ENCODE data around the gene STRBP. TPM values are rescaled to one million over a fixed set of nuclear protein-coding genes. Genes with fewer than 3 reads are reported as not detected.

STRBP gene
- total and polyA plus RNA-seq, 2 of the 4 experiments (the other 2 are of a cell fraction), result 2.1 to 2.5 TPM

GRCh38 chr9:123299558-123300126, 31.3 kb upstream of the STRBP start:
- ChIA-PET POLR2A (ENCODE audit: unreplicated experiment) (interaction anchor here (0.5 kb wide), 1 partner anchor 29 kb away, joined by 4 read pairs; no protein-coding TSS in a partner anchor), CTCF (no interaction called here)
- no peak for DNase-seq
- H4K8ac ChIP-seq (ENCODE audit: low read depth in 2 of 2, low read length in 2 of 2), result no peak overlapping the region
- no peaks in the 10 kb centered on the region for H3K9me3 ChIP-seq (ENCODE audit: control insufficient read depth, insufficient read depth, low read length)
- no TSS peak for BruUV-seq (replicated peaks)
- no peak overlapping the region for H4K5ac ChIP-seq (ENCODE audit: low read depth, low read length)
- 78% methylated on average over 2 of the region's 10 CpGs; no CpG with 5 or more reads in 1 of the 2 experiments for WGBS, 2 experiments (ENCODE audit: extremely low coverage in 2 of 2, insufficient read length in 1 of 2)
- H2AK5ac ChIP-seq (ENCODE audit: low read depth, low read length), result no peak overlapping the region
- H3K4me2 ChIP-seq (ENCODE audit: low read depth, low read length), result no peak overlapping the region
- H2AK9ac ChIP-seq (replicated peaks; ENCODE audit: low read depth, low read length, poor library complexity), result no peak overlapping the region
- no peaks in the 10 kb centered on the region for H3K36me3 ChIP-seq (ENCODE audit: control insufficient read depth, insufficient read depth, low read length)
- intact Hi-C loops (cut with micrococcal nuclease) (no loop called here), in situ Hi-C loops (cut with MboI; ENCODE audit: low sequenced_read_pairs) (no loop called here), dilution Hi-C loops (cut with HindIII; ENCODE audit: low sequenced_read_pairs, unreplicated experiment) (no loop called here)
- H3K4me3 ChIP-seq (ENCODE audit: insufficient read depth, low read depth, low read length), result no peak overlapping the region
- H4K20me1 ChIP-seq (ENCODE audit: insufficient read depth, low read length), result no peaks in the 10 kb centered on the region
- H4K91ac ChIP-seq (ENCODE audit: insufficient read depth, low read depth, low read length), result no peak overlapping the region
- H3K18ac ChIP-seq (ENCODE audit: low read depth, low read length), result no peak overlapping the region
- no peaks in the 10 kb centered on the region for H3K9me1 ChIP-seq (ENCODE audit: insufficient read depth, low read length)
- no peak overlapping the region for H3K56ac ChIP-seq (ENCODE audit: extremely low read depth, insufficient read depth, low read length)
- H3K23ac ChIP-seq (ENCODE audit: low read depth, low read length), result no peak overlapping the region
- ATAC-seq (ENCODE audit: low read depth), result no peak
- H3K27ac ChIP-seq (ENCODE audit: insufficient read depth, low read length), result no peak overlapping the region
- H2BK5ac ChIP-seq (ENCODE audit: low read depth, low read length, poor library complexity, severe bottlenecking), result no peak overlapping the region
- H2BK15ac ChIP-seq (ENCODE audit: low read depth, low read length), result no peak overlapping the region
- H3K4me1 ChIP-seq (ENCODE audit: control insufficient read depth, insufficient read depth, low read length), result no peaks in the 10 kb centered on the region
- no peak overlapping the region for H2BK20ac ChIP-seq (ENCODE audit: low read depth, low read length)
- H3K79me1 ChIP-seq (ENCODE audit: low read depth in 1 of 2, low read length in 2 of 2), result no peaks in the 10 kb centered on the region
- H2AFZ ChIP-seq (replicated peaks; ENCODE audit: low read length, poor library complexity), result peak overlapping the region; percentile 46
- H3K27me3 ChIP-seq (ENCODE audit: control insufficient read depth, insufficient read depth, low read length), result peaks cover 35% of the 10 kb centered on the region
- no peak overlapping the region for H3K4ac ChIP-seq (ENCODE audit: low read depth, low read length)
- H3K9ac ChIP-seq (ENCODE audit: low read depth, low read length), result no peak overlapping the region
- no peak overlapping the region for H2BK120ac ChIP-seq (ENCODE audit: low read depth, low read length)
- H3K14ac ChIP-seq (replicated peaks; ENCODE audit: low read depth, low read length), result no peak overlapping the region
- no peak for TF ChIP-seq RCOR1 (IDR thresholded peaks at IDR 0.05; ENCODE audit: insufficient replicate concordance, low read length)
- no peak for TF ChIP-seq MAZ (IDR thresholded peaks at IDR 0.05; ENCODE audit: borderline replicate concordance, low read depth, low read length)
- TF ChIP-seq, protein P1, sequence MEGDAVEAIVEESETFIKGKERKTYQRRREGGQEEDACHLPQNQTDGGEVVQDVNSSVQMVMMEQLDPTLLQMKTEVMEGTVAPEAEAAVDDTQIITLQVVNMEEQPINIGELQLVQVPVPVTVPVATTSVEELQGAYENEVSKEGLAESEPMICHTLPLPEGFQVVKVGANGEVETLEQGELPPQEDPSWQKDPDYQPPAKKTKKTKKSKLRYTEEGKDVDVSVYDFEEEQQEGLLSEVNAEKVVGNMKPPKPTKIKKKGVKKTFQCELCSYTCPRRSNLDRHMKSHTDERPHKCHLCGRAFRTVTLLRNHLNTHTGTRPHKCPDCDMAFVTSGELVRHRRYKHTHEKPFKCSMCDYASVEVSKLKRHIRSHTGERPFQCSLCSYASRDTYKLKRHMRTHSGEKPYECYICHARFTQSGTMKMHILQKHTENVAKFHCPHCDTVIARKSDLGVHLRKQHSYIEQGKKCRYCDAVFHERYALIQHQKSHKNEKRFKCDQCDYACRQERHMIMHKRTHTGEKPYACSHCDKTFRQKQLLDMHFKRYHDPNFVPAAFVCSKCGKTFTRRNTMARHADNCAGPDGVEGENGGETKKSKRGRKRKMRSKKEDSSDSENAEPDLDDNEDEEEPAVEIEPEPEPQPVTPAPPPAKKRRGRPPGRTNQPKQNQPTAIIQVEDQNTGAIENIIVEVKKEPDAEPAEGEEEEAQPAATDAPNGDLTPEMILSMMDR (conservative IDR thresholded peaks at IDR 0.05; ENCODE audit: low read depth, low read length), result no peak
- TF ChIP-seq NFE2L2 (IDR thresholded peaks at IDR 0.05; ENCODE audit: low read depth, low read length), result no peak
- TF ChIP-seq SMC3 (IDR thresholded peaks at IDR 0.05; ENCODE audit: low read depth, low read length), result no peak
- TF ChIP-seq, protein P2, sequence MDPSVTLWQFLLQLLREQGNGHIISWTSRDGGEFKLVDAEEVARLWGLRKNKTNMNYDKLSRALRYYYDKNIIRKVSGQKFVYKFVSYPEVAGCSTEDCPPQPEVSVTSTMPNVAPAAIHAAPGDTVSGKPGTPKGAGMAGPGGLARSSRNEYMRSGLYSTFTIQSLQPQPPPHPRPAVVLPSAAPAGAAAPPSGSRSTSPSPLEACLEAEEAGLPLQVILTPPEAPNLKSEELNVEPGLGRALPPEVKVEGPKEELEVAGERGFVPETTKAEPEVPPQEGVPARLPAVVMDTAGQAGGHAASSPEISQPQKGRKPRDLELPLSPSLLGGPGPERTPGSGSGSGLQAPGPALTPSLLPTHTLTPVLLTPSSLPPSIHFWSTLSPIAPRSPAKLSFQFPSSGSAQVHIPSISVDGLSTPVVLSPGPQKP (IDR thresholded peaks at IDR 0.05; ENCODE audit: borderline replicate concordance, low read depth, low read length), result no peak
- TF ChIP-seq MAFK (IDR thresholded peaks at IDR 0.05; ENCODE audit: low read depth, low read length), result no peak
- no peak for TF ChIP-seq RAD21 (IDR thresholded peaks at IDR 0.05; ENCODE audit: low read length)
- no peak for TF ChIP-seq POLR2A (IDR thresholded peaks at IDR 0.05; ENCODE audit: low read depth, low read length)
- no peak for TF ChIP-seq FOS (IDR thresholded peaks at IDR 0.05; ENCODE audit: low read depth, low read length)
- no peak for TF ChIP-seq CEBPB (IDR thresholded peaks at IDR 0.05; ENCODE audit: low read depth, low read length)
- no peak for TF ChIP-seq BHLHE40 (IDR thresholded peaks at IDR 0.05; ENCODE audit: low read depth, low read length)

Measured in IMR-90 (cell line).